ENCODE results near the gene SLC16A7. TPM values are rescaled to one million over a fixed set of nuclear protein-coding genes. Genes with fewer than 3 reads are reported as not detected.

The SLC16A7 gene
- polyA plus RNA-seq, 4 donors, result under 0.01 to 5.4 (median 1.7) TPM

DNA sequence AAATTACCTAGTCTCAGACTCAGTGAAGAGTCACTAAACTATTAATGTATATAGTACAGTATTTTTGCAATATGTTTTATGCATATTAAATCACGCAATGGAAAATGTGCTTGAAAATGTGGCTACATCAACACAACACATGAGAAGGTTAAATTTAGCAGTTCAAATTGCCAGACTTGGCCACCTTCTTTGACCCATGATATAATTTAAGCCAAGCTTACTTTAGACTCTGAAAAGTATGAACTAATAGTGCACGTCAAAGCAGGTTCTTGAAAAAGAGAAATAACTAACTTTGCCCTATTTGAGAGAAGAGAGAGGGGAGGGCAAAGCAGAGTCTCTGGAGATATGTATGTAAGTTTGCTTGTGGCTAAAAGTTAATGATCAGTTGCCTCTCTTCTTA is 68.7 kb downstream of the SLC16A7 start:
- H3K4me1 ChIP-seq (ENCODE audit: control insufficient read depth in 3 of 3, insufficient read depth in 2 of 3, low read depth in 1 of 3, low read length in 2 of 3), result no peaks in the 10 kb centered on the region
- WGBS, 3 donors, result 70 to 91% (median 87%) methylated on average over 2 of the region's 2 CpGs

DNA sequence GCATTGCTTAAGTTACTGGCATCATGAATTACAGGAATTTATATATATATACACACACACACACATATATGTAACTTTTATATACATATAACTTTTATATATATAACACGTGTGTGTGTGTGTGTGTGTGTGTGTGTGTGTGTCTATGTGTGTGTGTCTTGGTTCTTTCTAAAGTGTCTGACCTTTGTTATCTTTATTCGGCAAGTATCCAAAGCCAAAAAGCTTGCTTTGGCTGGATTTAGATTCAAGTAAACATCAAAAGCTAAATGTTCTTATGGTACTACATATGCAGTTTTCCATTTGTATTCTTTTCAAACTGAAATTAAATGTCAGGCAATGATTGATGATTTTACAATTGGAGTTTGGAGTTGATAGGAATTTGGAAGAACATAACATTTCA is 69.9 kb downstream of the SLC16A7 start:
- no peaks in the 10 kb centered on the region for H3K27me3 ChIP-seq (ENCODE audit: control insufficient read depth in 3 of 3, insufficient read depth in 3 of 3, low read length in 3 of 3)
- H3K36me3 ChIP-seq (ENCODE audit: control insufficient read depth in 3 of 3, insufficient read depth in 2 of 3, low read depth in 1 of 3, low read length in 3 of 3), result no peaks in the 10 kb centered on the region
- 55 to 69% (median 61%) methylated on average over 2 of the region's 2 CpGs for WGBS, 3 donors
- H3K4me1 ChIP-seq (ENCODE audit: control insufficient read depth in 3 of 3, insufficient read depth in 2 of 3, low read depth in 1 of 3, low read length in 2 of 3), result no peaks in the 10 kb centered on the region
- DNase-seq, result no peak
- no peak overlapping the region for H3K4me3 ChIP-seq (ENCODE audit: low read depth in 1 of 3, low read length in 3 of 3)
- no peak for FAIRE-seq
- H3K9me3 ChIP-seq (ENCODE audit: control insufficient read depth in 2 of 2, insufficient read depth in 1 of 2, low read depth in 1 of 2, low read length in 1 of 2), result peaks cover 0 to 7% of the 10 kb centered on the region in 2 donors
- H3K27ac ChIP-seq (ENCODE audit: low read depth in 1 of 3, low read length in 2 of 3), result no peak overlapping the region

More for the DNA sequence above, 68.7 kb downstream of the SLC16A7 start:
- no peak overlapping the region for H3K4me3 ChIP-seq (ENCODE audit: low read depth in 1 of 3, low read length in 3 of 3)
- no peaks in the 10 kb centered on the region for H3K36me3 ChIP-seq (ENCODE audit: control insufficient read depth in 3 of 3, insufficient read depth in 2 of 3, low read depth in 1 of 3, low read length in 3 of 3)
- DNase-seq (no peak), FAIRE-seq (no peak)
- H3K27me3 ChIP-seq (ENCODE audit: control insufficient read depth in 3 of 3, insufficient read depth in 3 of 3, low read length in 3 of 3), result no peaks in the 10 kb centered on the region
- no peak overlapping the region for H3K27ac ChIP-seq (ENCODE audit: low read depth in 1 of 3, low read length in 2 of 3)
- peaks cover 0 to 7% of the 10 kb centered on the region in 2 donors for H3K9me3 ChIP-seq (ENCODE audit: control insufficient read depth in 2 of 2, insufficient read depth in 1 of 2, low read depth in 1 of 2, low read length in 1 of 2)

DNA sequence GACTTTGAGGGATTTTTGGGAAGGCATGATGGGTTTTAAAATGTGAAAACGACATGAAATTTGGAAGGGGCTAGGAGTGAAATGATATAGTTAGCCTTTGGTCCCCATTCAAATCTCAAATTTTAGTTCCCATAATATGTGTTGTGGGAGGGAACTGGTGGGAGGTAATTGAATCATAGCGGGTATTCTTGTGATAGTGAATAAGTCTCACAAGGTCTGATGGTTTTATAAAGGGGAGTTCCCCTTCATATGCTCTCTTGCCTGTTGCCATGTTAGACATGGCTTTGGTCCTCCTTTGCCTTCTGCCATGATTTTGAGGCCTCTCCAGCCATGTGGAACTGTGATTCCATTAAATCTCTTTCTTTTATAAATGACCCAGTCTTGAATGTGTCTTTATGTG is 72.8 kb downstream of the SLC16A7 start:
- Histone ChIP-seq H3K4me3 (ENCODE audit: low read depth in 1 of 3, low read length in 3 of 3) (no peak overlapping the region), H3K27ac (ENCODE audit: low read depth in 1 of 3, low read length in 2 of 3) (no peak overlapping the region), H3K9me3 (ENCODE audit: control insufficient read depth in 2 of 2, insufficient read depth in 1 of 2, low read depth in 1 of 2, low read length in 1 of 2) (peaks cover 0 to 7% of the 10 kb centered on the region in 2 donors), H3K27me3 (ENCODE audit: control insufficient read depth in 3 of 3, insufficient read depth in 3 of 3, low read length in 3 of 3) (no peaks in the 10 kb centered on the region), H3K4me1 (ENCODE audit: control insufficient read depth in 3 of 3, insufficient read depth in 2 of 3, low read depth in 1 of 3, low read length in 2 of 3) (no peaks in the 10 kb centered on the region), H3K36me3 (ENCODE audit: control insufficient read depth in 3 of 3, insufficient read depth in 2 of 3, low read depth in 1 of 3, low read length in 3 of 3) (no peaks in the 10 kb centered on the region)
- 73 to 87% (median 73%) methylated on average over 2 of the region's 2 CpGs for WGBS, 3 donors
- FAIRE-seq (no peak), DNase-seq (no peak)

DNA sequence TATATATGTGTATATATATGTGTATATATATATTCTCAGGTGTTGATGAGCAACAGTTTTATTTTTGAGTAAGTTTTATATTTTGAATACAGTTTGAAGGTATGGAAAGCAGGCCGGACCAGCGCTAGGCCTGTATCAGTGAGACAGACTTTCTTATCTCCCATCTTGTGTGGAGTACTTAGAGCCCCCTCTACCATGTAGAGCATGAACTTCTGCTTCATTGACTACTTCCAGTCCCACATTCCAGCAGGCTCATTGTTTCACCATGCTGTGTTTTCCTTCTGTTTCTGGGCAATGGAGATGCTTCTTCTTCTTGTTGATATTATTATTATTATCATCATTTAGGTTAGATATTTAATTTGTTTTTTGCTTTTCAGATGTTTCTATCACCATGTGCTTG is 76.4 kb downstream of the SLC16A7 start:
- peaks cover 0 to 7% of the 10 kb centered on the region in 2 donors for H3K9me3 ChIP-seq (ENCODE audit: control insufficient read depth in 2 of 2, insufficient read depth in 1 of 2, low read depth in 1 of 2, low read length in 1 of 2)
- no peak overlapping the region for H3K27ac ChIP-seq (ENCODE audit: low read depth in 1 of 3, low read length in 2 of 3)
- no peak for DNase-seq
- 97 to 99% (median 97%) methylated on average over 2 of the region's 2 CpGs for WGBS, 3 donors
- no peak overlapping the region for H3K4me3 ChIP-seq (ENCODE audit: low read depth in 1 of 3, low read length in 3 of 3)
- no peaks in the 10 kb centered on the region for H3K4me1 ChIP-seq (ENCODE audit: control insufficient read depth in 3 of 3, insufficient read depth in 2 of 3, low read depth in 1 of 3, low read length in 2 of 3)
- FAIRE-seq, result no peak
- H3K36me3 ChIP-seq (ENCODE audit: control insufficient read depth in 3 of 3, insufficient read depth in 2 of 3, low read depth in 1 of 3, low read length in 3 of 3), result no peaks in the 10 kb centered on the region
- H3K27me3 ChIP-seq (ENCODE audit: control insufficient read depth in 3 of 3, insufficient read depth in 3 of 3, low read length in 3 of 3), result no peaks in the 10 kb centered on the region

DNA sequence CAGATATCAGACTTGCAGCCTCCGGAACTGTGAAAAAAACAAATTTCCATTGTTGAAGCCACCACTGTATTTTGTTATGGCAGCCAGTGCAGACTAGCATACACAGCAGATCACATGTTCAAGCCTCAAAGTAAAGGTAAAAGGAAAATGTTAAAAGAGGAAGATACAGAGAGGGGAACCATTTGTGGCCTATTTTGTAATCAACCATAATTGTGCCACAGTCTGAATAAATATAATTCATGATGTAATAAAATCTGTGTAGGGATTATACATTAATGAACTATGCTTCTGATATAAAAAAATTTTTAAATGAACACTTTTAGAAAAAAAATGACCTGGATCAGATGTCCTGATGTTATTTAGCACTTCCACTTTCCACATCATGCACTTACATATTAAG is 79.6 kb downstream of the SLC16A7 start:
- WGBS, 3 donors, result 93 to 97% (median 94%) methylated on average over 1 of the region's 1 CpG
- H3K9me3 ChIP-seq (ENCODE audit: control insufficient read depth in 2 of 2, insufficient read depth in 1 of 2, low read depth in 1 of 2, low read length in 1 of 2), result peaks cover 0 to 14% of the 10 kb centered on the region in 2 donors
- no peak for FAIRE-seq

DNA sequence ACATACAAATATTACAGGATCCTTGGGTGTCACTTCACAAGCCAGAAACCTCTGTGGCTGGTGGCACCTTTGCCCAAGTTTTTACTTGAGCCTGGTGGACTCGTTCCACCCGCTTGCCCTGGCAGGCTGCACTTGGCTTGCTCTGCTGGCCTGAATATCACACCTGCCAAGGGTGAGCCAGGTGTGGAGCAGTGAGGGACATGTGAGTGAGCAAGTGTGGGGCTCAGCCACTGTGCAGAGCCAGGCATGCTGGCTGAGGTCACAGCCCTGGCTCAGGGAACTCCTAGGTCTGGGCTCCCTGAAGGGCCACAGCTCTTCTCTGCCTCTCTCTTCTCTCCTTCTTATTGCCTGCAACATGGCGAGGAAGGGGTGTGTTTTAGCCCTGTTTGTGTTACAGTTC is 82.0 kb downstream of the SLC16A7 start:
- no peak overlapping the region for H3K4me3 ChIP-seq (ENCODE audit: low read depth in 1 of 3, low read length in 3 of 3)
- no peak overlapping the region for H3K27ac ChIP-seq (ENCODE audit: low read depth in 1 of 3, low read length in 2 of 3)
- no peaks in the 10 kb centered on the region for H3K36me3 ChIP-seq (ENCODE audit: control insufficient read depth in 3 of 3, insufficient read depth in 2 of 3, low read depth in 1 of 3, low read length in 3 of 3)
- H3K27me3 ChIP-seq (ENCODE audit: control insufficient read depth in 3 of 3, insufficient read depth in 3 of 3, low read length in 3 of 3), result no peaks in the 10 kb centered on the region
- no peaks in the 10 kb centered on the region for H3K4me1 ChIP-seq (ENCODE audit: control insufficient read depth in 3 of 3, insufficient read depth in 2 of 3, low read depth in 1 of 3, low read length in 2 of 3)
- H3K9me3 ChIP-seq (ENCODE audit: control insufficient read depth in 2 of 2, insufficient read depth in 1 of 2, low read depth in 1 of 2, low read length in 1 of 2), result peaks cover 0 to 14% of the 10 kb centered on the region in 2 donors
- DNase-seq (no peak), FAIRE-seq (no peak)
- 59 to 85% (median 85%) methylated on average over 3 of the region's 3 CpGs for WGBS, 3 donors

More for the DNA sequence above, 79.6 kb downstream of the SLC16A7 start:
- Histone ChIP-seq H3K4me3 (ENCODE audit: low read depth in 1 of 3, low read length in 3 of 3) (no peak overlapping the region), H3K4me1 (ENCODE audit: control insufficient read depth in 3 of 3, insufficient read depth in 2 of 3, low read depth in 1 of 3, low read length in 2 of 3) (no peaks in the 10 kb centered on the region), H3K36me3 (ENCODE audit: control insufficient read depth in 3 of 3, insufficient read depth in 2 of 3, low read depth in 1 of 3, low read length in 3 of 3) (no peaks in the 10 kb centered on the region), H3K27me3 (ENCODE audit: control insufficient read depth in 3 of 3, insufficient read depth in 3 of 3, low read length in 3 of 3) (no peaks in the 10 kb centered on the region), H3K27ac (ENCODE audit: low read depth in 1 of 3, low read length in 2 of 3) (no peak overlapping the region)
- no peak for DNase-seq

DNA sequence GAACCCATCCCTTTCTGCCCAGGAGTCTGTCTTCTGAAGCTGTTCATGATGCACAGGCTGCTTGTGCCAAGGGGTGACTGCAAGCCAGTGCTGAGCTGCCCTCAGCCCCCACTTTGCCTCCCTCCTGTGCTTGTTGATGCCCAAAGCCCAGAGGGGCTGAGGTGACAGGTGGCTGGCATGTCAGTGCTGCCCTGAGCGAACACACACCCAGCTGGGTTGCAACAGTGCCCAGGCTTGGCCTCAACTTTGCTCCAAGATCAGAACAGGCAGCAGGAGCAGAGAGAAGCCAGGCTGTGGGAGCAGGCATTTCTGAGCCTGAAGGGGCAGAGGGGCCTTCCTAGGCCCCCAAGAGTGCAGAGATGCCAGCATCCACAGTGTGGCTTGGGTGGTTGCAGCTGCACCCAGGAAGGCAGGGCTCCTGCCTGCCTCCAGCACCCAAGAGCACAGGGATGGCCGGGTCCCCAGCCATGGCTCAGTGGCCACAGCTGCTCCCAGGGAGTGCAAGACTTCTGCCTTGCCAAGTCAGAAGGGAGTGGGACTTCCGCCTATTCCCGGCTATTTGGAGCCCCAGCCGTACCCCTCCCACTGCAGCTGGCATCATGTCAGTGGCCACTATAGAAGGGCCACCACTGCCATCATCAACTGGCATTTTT is 83.1 kb downstream of the SLC16A7 start:
- H3K4me3 ChIP-seq (ENCODE audit: low read depth in 1 of 3, low read length in 3 of 3), result no peak overlapping the region
- FAIRE-seq (no peak), DNase-seq (no peak)
- no peaks in the 10 kb centered on the region for H3K27me3 ChIP-seq (ENCODE audit: control insufficient read depth in 3 of 3, insufficient read depth in 3 of 3, low read length in 3 of 3)
- H3K4me1 ChIP-seq (ENCODE audit: control insufficient read depth in 3 of 3, insufficient read depth in 2 of 3, low read depth in 1 of 3, low read length in 2 of 3), result no peaks in the 10 kb centered on the region
- no peaks in the 10 kb centered on the region for H3K36me3 ChIP-seq (ENCODE audit: control insufficient read depth in 3 of 3, insufficient read depth in 2 of 3, low read depth in 1 of 3, low read length in 3 of 3)
- peaks cover 0 to 14% of the 10 kb centered on the region in 2 donors for H3K9me3 ChIP-seq (ENCODE audit: control insufficient read depth in 2 of 2, insufficient read depth in 1 of 2, low read depth in 1 of 2, low read length in 1 of 2)
- no peak overlapping the region for H3K27ac ChIP-seq (ENCODE audit: low read depth in 1 of 3, low read length in 2 of 3)
- WGBS, 3 donors, result 91 to 92% (median 92%) methylated on average over 5 of the region's 5 CpGs

DNA sequence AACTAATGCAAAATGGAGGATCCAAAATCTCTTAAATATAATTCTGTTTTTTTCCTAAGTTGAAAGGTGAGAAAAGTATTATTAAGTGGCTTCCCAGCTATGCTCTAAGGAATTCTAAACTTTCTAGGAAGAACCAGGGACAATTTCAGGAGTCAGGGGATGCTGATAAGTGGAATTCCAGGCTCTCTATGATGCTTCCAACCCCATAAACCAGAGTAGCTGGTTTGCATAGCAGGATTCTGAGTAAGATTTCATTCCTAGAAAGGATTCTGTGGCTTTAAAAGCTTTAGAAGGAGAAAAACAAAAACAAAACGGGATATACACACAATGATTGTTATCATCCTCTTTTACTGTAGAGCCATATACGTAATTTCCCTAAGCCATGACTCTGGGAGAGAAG is 93.9 kb downstream of the SLC16A7 start:
- Histone ChIP-seq H3K27me3 (ENCODE audit: control insufficient read depth in 3 of 3, insufficient read depth in 3 of 3, low read length in 3 of 3) (no peaks in the 10 kb centered on the region), H3K36me3 (ENCODE audit: control insufficient read depth in 3 of 3, insufficient read depth in 2 of 3, low read depth in 1 of 3, low read length in 3 of 3) (no peaks in the 10 kb centered on the region), H3K27ac (ENCODE audit: low read depth in 1 of 3, low read length in 2 of 3) (no peak overlapping the region), H3K4me1 (ENCODE audit: control insufficient read depth in 3 of 3, insufficient read depth in 2 of 3, low read depth in 1 of 3, low read length in 2 of 3) (no peaks in the 10 kb centered on the region), H3K9me3 (ENCODE audit: control insufficient read depth in 2 of 2, insufficient read depth in 1 of 2, low read depth in 1 of 2, low read length in 1 of 2) (no peaks in the 10 kb centered on the region), H3K4me3 (ENCODE audit: low read depth in 1 of 3, low read length in 3 of 3) (no peak overlapping the region)
- FAIRE-seq (no peak), DNase-seq (no peak)
- WGBS, 3 donors, result 75 to 77% (median 76%) methylated on average over 2 of the region's 2 CpGs

DNA sequence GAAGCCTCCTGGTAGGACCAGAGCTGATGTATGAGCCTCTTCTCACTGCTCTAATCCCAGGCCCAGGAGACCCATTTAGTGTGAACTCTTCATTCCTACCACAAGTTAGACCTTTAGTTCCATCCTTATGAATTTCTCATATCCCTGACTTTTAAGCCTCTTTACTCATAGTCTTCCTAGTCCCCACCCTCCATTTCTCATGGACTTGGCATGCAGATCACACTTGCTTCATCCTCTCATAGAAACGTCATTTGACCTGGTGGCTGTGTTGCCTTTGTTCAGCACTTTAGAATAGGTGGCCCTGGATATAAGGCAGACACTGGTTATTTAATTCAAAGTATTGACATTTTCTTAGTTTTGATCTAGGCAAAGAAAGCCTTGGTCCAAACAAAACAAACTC is 99.5 kb downstream of the SLC16A7 start:
- DNase-seq (no peak), FAIRE-seq (no peak)
- Histone ChIP-seq H3K27me3 (ENCODE audit: control insufficient read depth in 3 of 3, insufficient read depth in 3 of 3, low read length in 3 of 3) (no peaks in the 10 kb centered on the region), H3K4me1 (ENCODE audit: control insufficient read depth in 3 of 3, insufficient read depth in 2 of 3, low read depth in 1 of 3, low read length in 2 of 3) (no peaks in the 10 kb centered on the region), H3K27ac (ENCODE audit: low read depth in 1 of 3, low read length in 2 of 3) (no peak overlapping the region), H3K9me3 (ENCODE audit: control insufficient read depth in 2 of 2, insufficient read depth in 1 of 2, low read depth in 1 of 2, low read length in 1 of 2) (no peaks in the 10 kb centered on the region), H3K36me3 (ENCODE audit: control insufficient read depth in 3 of 3, insufficient read depth in 2 of 3, low read depth in 1 of 3, low read length in 3 of 3) (no peaks in the 10 kb centered on the region), H3K4me3 (ENCODE audit: low read depth in 1 of 3, low read length in 3 of 3) (no peak overlapping the region)
- WGBS, 3 donors, result 79 to 81% (median 80%) methylated on average over 1 of the region's 1 CpG
